ENCODE measurements around the gene ARRB1. TPM values are rescaled to one million over a fixed set of nuclear protein-coding genes. Genes with fewer than 3 reads are reported as not detected.

ARRB1 gene
- total and polyA plus RNA-seq, 2 of the 13 experiments (the other 11 are each of a cell fraction or from before 2014, with no cell fraction given): 22.5 to 35.7 TPM

DNA sequence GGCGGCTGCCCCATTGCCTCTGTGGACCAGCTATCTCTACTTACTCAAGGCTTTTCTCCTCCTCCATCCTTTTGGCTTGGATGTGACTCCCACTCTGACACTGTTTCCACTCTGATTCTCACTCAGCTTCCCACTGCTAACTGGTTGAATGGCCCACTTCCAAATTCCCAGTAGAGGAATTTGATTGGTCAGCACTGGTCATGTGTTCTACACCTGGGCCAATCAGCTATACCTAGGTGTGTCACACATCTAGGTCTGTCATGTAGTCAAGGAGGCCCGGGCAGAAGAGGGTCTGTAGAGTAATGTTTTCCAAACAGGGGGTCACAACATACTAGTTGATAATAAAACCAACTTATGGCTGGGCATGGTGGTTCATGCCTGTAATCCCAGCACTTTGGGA is 57.6 kb downstream of the ARRB1 start:
- POLR2A ChIA-PET: no interaction called here

DNA sequence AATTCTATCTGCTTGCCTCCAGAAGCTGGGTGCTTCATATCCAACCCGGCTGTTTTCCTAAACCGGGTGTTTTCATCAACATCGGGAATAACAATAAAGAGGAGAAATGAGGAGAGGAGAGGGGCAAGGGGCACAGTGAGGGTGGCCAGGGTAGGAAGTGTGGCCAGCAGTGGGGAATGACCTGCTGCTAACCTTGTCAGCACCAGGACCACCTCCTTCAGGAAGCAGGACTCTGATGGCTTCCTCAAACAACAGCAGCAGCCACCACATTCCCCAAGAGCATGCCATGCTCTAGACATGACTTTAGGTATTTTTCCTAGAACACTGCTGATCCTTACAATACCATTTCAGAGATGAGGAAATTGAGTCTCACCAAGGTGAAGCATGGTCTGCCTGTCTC is 58.5 kb downstream of the ARRB1 start:
- in situ Hi-C loops (cut with HindIII; ENCODE audit: extremely low pct_ligation_motif_present, low pct_unique_long_range_greater_than_20kb): no loop called here
- BruUV-seq (replicated peaks): no TSS peak
- FAIRE-seq: no peak

More for the DNA sequence above, 57.6 kb downstream of the ARRB1 start:
- no peaks in the 10 kb centered on the region for H3K27me3 ChIP-seq (ENCODE audit: control insufficient read depth in 1 of 2, insufficient read depth in 2 of 2, low read length in 2 of 2)
- intact Hi-C loops (cut with micrococcal nuclease; ENCODE audit: unreplicated experiment) (no loop called here), in situ Hi-C loops (cut with HindIII; ENCODE audit: extremely low pct_ligation_motif_present, low pct_unique_long_range_greater_than_20kb) (no loop called here)
- no peaks in the 10 kb centered on the region for H3K4me1 ChIP-seq (ENCODE audit: insufficient read depth, low read length)
- BruUV-seq (replicated peaks): no TSS peak
- ATAC-seq (no peak), DNase-seq (ENCODE audit: low spot score) (no peak), FAIRE-seq (no peak)
- H3K4me2 ChIP-seq (ENCODE audit: low read depth, low read length): no peak overlapping the region
- no peak overlapping the region for H3K27ac ChIP-seq (ENCODE audit: extremely low read length, insufficient read depth, low read length)
- peaks cover 20% of the 10 kb centered on the region for H4K20me1 ChIP-seq (ENCODE audit: insufficient read depth, low read length)
- TF ChIP-seq ZNF496 (CRISPR knock-in tag; IDR thresholded peaks at IDR 0.05; ENCODE audit: insufficient replicate concordance) (no peak), NFYB (CRISPR knock-in tag; IDR thresholded peaks at IDR 0.05) (peak; percentile 33; the same call in 1 of the 2 replicates), NFYC (CRISPR knock-in tag; IDR thresholded peaks at IDR 0.05) (peak; percentile 46)
- H2AFZ ChIP-seq (ENCODE audit: low read length): no peak overlapping the region
- H3K79me2 ChIP-seq (ENCODE audit: insufficient read depth, low read length): peaks cover 8% of the 10 kb centered on the region
- H3K4me3 ChIP-seq (replicated peaks in 1 of 3; ENCODE audit: insufficient read depth in 1 of 3, low read depth in 2 of 3, low read length in 3 of 3): no peak overlapping the region
- no peak overlapping the region for H3K9ac ChIP-seq (ENCODE audit: insufficient read depth, low read depth, low read length)
- no peaks in the 10 kb centered on the region for H3K9me3 ChIP-seq (ENCODE audit: low read length)
- peaks cover 3 to 7% of the 10 kb centered on the region in 2 experiments; a peak in 3 of 5 replicates for H3K36me3 ChIP-seq (replicated peaks in 1 of 2; ENCODE audit: control insufficient read depth in 1 of 2, insufficient read depth in 2 of 2, low read length in 2 of 2)
- 67% methylated on average over 2 of the region's 2 CpGs for WGBS (ENCODE audit: low lambda C conversion rate)
- CTCF ChIA-PET (ENCODE audit: low intra/inter-chr PET ratio, low total read pairs): no interaction called here

More for the DNA sequence above, 58.5 kb downstream of the ARRB1 start:
- no peaks in the 10 kb centered on the region for H3K9me3 ChIP-seq (ENCODE audit: low read length)
- intact Hi-C loops (cut with micrococcal nuclease; ENCODE audit: unreplicated experiment): no loop called here
- no peak overlapping the region for H2AFZ ChIP-seq (ENCODE audit: low read length)
- no peaks in the 10 kb centered on the region for H3K27me3 ChIP-seq (ENCODE audit: control insufficient read depth in 1 of 2, insufficient read depth in 2 of 2, low read length in 2 of 2)
- H3K4me1 ChIP-seq (ENCODE audit: insufficient read depth, low read length): no peaks in the 10 kb centered on the region
- TF ChIP-seq ZNF264 (CRISPR knock-in tag; IDR thresholded peaks at IDR 0.05) (no peak), ZNF432 (CRISPR knock-in tag; IDR thresholded peaks at IDR 0.05; ENCODE audit: borderline replicate concordance) (no peak), SCMH1 (CRISPR knock-in tag; IDR thresholded peaks at IDR 0.05; ENCODE audit: borderline replicate concordance) (no peak), NCOA1 (CRISPR knock-in tag; IDR thresholded peaks at IDR 0.05) (no peak), ZNF460 (CRISPR knock-in tag; IDR thresholded peaks at IDR 0.05; ENCODE audit: borderline replicate concordance) (no peak), ZNF780A (CRISPR knock-in tag; IDR thresholded peaks at IDR 0.05) (no peak), ESRRA (CRISPR knock-in tag; IDR thresholded peaks at IDR 0.05; ENCODE audit: low read depth) (no peak), RORA (CRISPR knock-in tag; IDR thresholded peaks at IDR 0.05) (no peak), ZFYVE20 (CRISPR knock-in tag; IDR thresholded peaks at IDR 0.05; ENCODE audit: borderline replicate concordance, low read depth) (no peak), ZNF549 (CRISPR knock-in tag; IDR thresholded peaks at IDR 0.05) (no peak)
- TF ChIP-seq, protein P1, sequence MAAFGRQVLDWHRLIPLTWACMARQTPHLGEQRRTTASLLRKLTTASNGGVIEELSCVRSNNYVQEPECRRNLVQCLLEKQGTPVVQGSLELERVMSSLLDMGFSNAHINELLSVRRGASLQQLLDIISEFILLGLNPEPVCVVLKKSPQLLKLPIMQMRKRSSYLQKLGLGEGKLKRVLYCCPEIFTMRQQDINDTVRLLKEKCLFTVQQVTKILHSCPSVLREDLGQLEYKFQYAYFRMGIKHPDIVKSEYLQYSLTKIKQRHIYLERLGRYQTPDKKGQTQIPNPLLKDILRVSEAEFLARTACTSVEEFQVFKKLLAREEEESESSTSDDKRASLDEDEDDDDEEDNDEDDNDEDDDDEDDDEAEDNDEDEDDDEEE (CRISPR knock-in tag; IDR thresholded peaks at IDR 0.05): no peak
- TF ChIP-seq, protein P2, sequence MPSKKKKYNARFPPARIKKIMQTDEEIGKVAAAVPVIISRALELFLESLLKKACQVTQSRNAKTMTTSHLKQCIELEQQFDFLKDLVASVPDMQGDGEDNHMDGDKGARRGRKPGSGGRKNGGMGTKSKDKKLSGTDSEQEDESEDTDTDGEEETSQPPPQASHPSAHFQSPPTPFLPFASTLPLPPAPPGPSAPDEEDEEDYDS (CRISPR knock-in tag; IDR thresholded peaks at IDR 0.05): no peak
- TF ChIP-seq, protein P3, sequence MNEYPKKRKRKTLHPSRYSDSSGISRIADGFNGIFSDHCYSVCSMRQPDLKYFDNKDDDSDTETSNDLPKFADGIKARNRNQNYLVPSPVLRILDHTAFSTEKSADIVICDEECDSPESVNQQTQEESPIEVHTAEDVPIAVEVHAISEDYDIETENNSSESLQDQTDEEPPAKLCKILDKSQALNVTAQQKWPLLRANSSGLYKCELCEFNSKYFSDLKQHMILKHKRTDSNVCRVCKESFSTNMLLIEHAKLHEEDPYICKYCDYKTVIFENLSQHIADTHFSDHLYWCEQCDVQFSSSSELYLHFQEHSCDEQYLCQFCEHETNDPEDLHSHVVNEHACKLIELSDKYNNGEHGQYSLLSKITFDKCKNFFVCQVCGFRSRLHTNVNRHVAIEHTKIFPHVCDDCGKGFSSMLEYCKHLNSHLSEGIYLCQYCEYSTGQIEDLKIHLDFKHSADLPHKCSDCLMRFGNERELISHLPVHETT (CRISPR knock-in tag; conservative IDR thresholded peaks at IDR 0.05): no peak
- no peak for ATAC-seq
- H3K27ac ChIP-seq (ENCODE audit: extremely low read length, insufficient read depth, low read length): no peak overlapping the region
- ChIA-PET POLR2A (no interaction called here), CTCF (ENCODE audit: low intra/inter-chr PET ratio, low total read pairs) (no interaction called here)
- H3K9ac ChIP-seq (ENCODE audit: insufficient read depth, low read depth, low read length): no peak overlapping the region
- WGBS (ENCODE audit: low lambda C conversion rate): 83% methylated on average over 3 of the region's 3 CpGs
- no peak overlapping the region for H3K4me2 ChIP-seq (ENCODE audit: low read depth, low read length)
- DNase-seq (ENCODE audit: low spot score): no peak
- H4K20me1 ChIP-seq (ENCODE audit: insufficient read depth, low read length): peaks cover 20% of the 10 kb centered on the region
- peaks cover 8% of the 10 kb centered on the region for H3K79me2 ChIP-seq (ENCODE audit: insufficient read depth, low read length)
- no peak overlapping the region for H3K4me3 ChIP-seq (replicated peaks in 1 of 3; ENCODE audit: insufficient read depth in 1 of 3, low read depth in 2 of 3, low read length in 3 of 3)
- H3K36me3 ChIP-seq (replicated peaks in 1 of 2; ENCODE audit: control insufficient read depth in 1 of 2, insufficient read depth in 2 of 2, low read length in 2 of 2): peaks cover 3 to 8% of the 10 kb centered on the region in 2 experiments; a peak in 3 of 5 replicates
